ENCODE data around the gene GNG7. TPM values are rescaled to one million over a fixed set of nuclear protein-coding genes. Genes with fewer than 3 reads are reported as not detected.

GNG7 gene
- total and polyA plus RNA-seq, 2 donors (not counting 3 experiments of a cell fraction or from before 2014, with no cell fraction given), result 0.29 to 0.84 TPM

GRCh38 chr19:2636897-2637683 lies 65.4 kb downstream of the GNG7 start:
- no peaks in the 10 kb centered on the region for H3K27me3 ChIP-seq (ENCODE audit: control insufficient read depth in 2 of 2, insufficient read depth in 2 of 2, low read length in 2 of 2)
- BruUV-seq (replicated peaks), result no TSS peak
- no peak overlapping the region for H3K27ac ChIP-seq (ENCODE audit: insufficient read depth, low read depth, low read length)
- H3K9me1 ChIP-seq (replicated peaks; ENCODE audit: control insufficient read depth, extremely low read depth, insufficient read depth, low read length), result no peaks in the 10 kb centered on the region
- no peaks in the 10 kb centered on the region for H4K20me1 ChIP-seq (replicated peaks; ENCODE audit: control insufficient read depth, extremely low read depth, insufficient read depth, low read length)
- H3K79me2 ChIP-seq (ENCODE audit: control insufficient read depth, insufficient read depth, low read length), result no peaks in the 10 kb centered on the region
- H3K9ac ChIP-seq (replicated peaks; ENCODE audit: extremely low read depth, insufficient read depth, low read length), result no peak overlapping the region
- FAIRE-seq (no peak), DNase-seq (ENCODE audit: low read depth, low spot score) (peak; percentile 43)
- no peaks in the 10 kb centered on the region for H3K36me3 ChIP-seq (ENCODE audit: control insufficient read depth in 2 of 2, extremely low read depth in 1 of 2, insufficient read depth in 2 of 2, low read length in 2 of 2)
- CTCF ChIA-PET, result interaction anchor here (0.5 to 7.6 kb wide), 43 partner anchors 10 to 481 kb away, joined by 3 to 171 read pairs (median 4); partner anchors contain the start of genes GADD45B and TIMM13
- intact Hi-C loops (cut with micrococcal nuclease), result loop anchor here (1.0 to 2.0 kb wide), 2 partner anchors 26 to 163 kb away; no protein-coding TSS in a partner anchor
- no peaks in the 10 kb centered on the region for H3K4me1 ChIP-seq (ENCODE audit: control insufficient read depth, extremely low read depth, insufficient read depth, low read length)
- no peak overlapping the region for H3K4me2 ChIP-seq (ENCODE audit: insufficient read depth, low read length)
- H3K4me3 ChIP-seq (replicated peaks in 1 of 3; ENCODE audit: insufficient read depth in 1 of 3, low read depth in 1 of 3, low read length in 3 of 3), result no peak overlapping the region
- H2AFZ ChIP-seq (ENCODE audit: low read depth, low read length), result peak overlapping the region; percentile 26
- dilution Hi-C loops (cut with MboI; ENCODE audit: extremely low pct_ligation_motif_present, low sequenced_read_pairs), result no loop called here
- TF ChIP-seq GATA2 (IDR thresholded peaks at IDR 0.05; ENCODE audit: insufficient read depth, insufficient read length, low read depth, low read length) (no peak), CTCF (IDR thresholded peaks at IDR 0.05; ENCODE audit: extremely low read depth in 1 of 2, insufficient read depth in 1 of 2, low read depth in 1 of 2, low read length in 2 of 2) (peak; percentile 75 to 93)
- POLR2A ChIA-PET, result interaction anchor here (0.6 to 1.0 kb wide), 4 partner anchors 26 to 211 kb away, joined by 3 to 10 read pairs (median 3); partner anchors contain the start of gene GADD45B
- no peaks in the 10 kb centered on the region for H3K9me3 ChIP-seq (replicated peaks; ENCODE audit: control insufficient read depth, insufficient read depth, low read length)

All from endothelial cell of umbilical vein (primary cell).